ENCODE data around the gene IL22RA2.

The IL22RA2 gene

DNA sequence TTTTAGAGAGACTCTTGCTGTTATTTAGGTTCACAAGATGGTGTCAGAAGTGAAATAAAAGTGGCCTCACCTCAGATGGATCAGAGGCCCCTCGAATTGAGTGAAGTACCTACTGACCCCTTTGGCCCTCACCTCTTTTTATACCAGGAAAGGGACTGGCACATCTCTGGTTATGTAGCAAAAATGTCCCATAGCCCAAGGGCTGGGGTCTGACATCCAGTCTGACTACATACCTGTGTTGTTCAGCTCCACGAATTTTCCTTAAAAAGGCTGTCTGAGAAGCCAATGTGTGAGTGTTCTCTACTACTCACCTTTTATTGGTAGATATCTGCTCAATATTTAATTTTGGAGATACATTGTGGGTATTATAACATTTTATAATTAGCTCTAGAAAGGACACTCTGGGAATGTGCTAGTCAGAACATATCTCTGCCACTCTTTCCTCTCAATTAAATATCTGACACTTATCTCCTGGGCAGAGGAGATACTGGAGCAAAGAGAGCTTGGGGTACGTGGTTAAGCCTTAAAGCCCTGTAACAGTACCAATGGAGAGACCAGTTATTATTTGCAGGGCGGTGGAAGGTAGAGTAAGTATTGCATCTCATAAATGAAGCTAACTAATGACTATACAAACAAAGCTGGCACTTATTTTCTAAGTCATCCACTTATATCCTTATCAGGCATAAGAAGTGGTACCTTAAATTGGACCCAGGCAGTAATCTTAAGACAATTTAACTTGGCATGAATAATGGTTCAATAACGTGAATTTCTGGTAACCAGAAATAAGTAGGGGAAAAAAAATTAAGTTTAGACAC lies 20.0 kb upstream of the IL22RA2 start:
- no peak for DNase-seq

- no peak for DNase-seq
These were observed 19.4 kb upstream of the IL22RA2 start for GRCh38 chr6:137192821-137193220.

GRCh38 chr6:137191670-137192069 lies 18.2 kb upstream of the IL22RA2 start:
- DNase-seq: no peak

- no peak for DNase-seq
These were observed 17.8 kb upstream of the IL22RA2 start for GRCh38 chr6:137191236-137191635.

DNA sequence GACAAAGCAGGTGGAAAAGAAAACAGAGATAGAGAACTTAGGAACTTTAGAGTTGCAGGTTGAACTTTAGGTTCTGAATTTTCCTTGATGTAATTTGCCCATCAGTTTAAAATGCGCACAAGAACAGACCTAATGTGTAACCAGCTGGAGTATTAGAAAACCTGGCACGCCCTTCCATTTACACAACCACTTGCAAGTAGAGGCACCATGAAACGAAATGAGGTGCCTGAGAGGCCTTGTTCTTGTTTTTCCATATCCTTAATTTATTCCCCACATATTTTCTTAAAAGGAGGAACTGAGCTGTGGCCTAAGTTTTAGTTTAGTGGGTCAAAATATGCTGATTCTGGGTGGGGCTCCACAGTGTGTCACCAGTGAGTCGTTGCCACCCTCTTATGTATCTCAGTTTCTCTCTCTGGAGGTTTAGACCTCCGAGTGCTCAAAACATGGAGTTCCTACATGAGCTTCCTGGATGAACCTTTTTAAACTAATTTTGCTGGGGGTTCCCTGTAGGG lies 17.2 kb upstream of the IL22RA2 start:
- DNase-seq: no peak

DNA sequence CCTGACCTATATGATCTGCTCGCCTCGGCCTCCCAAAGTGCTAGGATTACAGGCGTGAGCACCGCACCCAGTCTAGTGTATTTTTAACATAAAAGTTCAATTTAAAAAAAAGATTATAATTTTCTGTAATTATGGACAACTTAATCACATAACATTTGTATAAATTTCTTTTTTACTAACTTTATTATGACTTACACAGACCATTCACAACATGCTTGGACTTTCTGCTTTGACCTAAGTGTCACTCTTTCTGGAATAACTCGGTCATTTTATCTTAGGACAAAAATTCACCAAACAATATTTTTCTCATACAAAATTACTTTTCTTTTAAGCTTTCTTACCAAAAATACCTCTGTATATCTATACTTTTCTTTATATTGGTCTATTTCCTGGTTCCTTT lies 15.4 kb upstream of the IL22RA2 start:
- no peak for DNase-seq

DNA sequence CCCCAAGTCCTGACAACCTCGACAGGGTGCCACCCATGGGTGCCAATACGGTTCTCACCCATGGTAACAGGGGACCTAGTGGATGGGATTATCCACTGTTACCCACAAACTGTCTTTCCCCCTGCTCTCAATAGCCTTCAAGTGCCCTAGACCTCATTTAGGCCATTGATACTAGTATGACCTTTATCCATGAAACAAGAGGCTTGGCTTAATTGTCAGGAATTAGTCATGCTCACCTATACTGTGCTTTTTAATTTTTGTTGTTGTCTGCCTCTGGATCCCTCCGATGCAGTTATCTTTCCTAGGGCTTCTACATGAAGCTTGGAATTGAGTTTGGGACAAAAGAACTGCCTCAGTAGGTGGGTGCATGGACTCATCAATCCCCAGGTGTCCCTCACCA lies 11.8 kb upstream of the IL22RA2 start:
- no peak for DNase-seq

DNA sequence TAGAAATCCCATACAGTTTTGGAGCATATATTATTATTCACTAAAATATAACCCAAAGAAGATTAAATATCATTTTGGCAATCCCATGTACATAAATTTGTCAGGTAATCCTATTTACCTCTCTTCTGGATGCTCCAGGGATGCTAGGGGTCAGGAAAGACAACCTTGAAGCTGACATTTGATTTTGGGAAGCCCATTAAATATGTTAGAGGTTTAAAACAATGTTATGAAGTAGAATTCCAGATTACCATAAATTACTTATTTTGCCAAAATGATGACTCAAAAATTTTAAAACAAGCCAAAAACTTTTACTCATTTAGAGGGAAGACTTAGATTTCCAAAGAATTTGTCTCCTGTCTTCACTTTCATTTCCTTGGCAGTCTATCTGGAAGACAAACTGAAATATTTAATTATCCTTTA lies 9.2 kb upstream of the IL22RA2 start:
- no peak for DNase-seq

DNA sequence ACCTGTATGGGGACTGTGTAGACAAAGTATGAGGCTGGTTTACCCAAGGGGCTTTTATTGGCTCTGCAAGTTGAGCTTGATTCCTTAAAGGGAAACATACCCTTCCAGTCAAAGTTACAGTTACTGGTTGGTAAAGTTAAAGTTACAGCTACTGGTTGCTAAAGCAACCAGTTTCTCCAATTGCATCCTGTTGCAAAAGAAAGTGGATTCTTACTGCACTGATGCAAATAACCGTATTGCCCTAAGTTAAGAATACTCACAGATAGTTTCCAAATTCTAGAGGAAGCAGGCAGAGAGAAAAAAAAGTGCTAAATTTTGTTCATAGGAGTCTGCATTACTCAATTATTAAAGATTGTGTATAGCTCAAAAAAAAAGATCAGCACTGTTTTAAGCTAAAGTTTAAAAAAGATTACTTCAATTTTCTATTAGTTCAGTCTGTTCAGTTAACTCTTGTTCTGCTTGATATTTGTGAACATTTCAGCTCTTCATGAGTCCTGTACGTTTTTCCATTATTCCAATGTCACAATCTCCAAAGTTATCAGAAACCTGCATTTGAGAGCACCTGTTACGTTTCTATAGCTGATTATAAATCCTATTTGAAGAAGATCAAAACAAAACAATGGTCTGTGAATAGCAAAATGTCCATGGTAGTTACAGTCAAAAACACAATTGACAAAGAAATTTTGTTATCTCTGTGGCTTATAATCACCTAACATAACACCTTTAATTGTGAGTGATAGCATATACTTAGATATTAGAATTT lies 8.6 kb upstream of the IL22RA2 start:
- no peak for DNase-seq

- no peak for DNase-seq
These were observed 4.2 kb upstream of the IL22RA2 start for GRCh38 chr6:137177611-137178010.

DNA sequence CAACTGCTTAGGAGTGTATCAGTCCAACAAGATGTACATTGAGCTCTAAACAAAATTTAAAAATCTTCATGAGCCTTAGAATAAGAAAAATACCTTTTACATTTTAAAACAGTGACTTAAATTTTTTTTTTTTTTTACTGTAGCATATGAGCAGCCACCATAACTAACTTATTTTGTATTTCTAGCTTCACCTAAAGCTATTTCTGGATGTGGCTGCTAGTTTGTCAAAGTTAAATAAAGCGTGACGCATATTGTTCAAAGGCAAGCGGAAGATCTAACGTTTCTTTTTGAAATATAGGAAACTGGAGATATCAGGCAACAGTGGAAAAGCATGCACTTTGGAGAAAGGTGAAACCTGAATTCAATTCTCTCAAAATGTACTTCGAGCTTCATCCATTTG lies 3.3 kb upstream of the IL22RA2 start:
- no peak for DNase-seq

DNA sequence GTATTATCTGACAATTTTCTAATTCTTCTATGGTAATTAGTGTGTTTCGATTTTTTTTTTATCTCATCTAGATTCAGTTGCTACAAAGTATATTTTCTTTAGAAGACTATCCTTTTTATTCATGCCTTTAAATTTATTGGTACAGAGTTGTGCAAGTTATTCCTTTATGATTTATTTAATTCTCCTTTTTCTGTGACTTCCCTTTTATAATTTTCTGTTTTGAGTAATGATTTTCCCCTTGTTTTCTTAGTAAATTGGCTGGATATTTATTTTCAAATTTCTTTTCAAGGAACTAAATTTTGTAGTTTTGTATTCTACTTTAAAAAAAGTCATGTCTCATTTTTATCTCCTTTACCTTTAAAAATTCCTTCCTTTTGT lies 2.4 kb upstream of the IL22RA2 start:
- no peak for DNase-seq

DNA sequence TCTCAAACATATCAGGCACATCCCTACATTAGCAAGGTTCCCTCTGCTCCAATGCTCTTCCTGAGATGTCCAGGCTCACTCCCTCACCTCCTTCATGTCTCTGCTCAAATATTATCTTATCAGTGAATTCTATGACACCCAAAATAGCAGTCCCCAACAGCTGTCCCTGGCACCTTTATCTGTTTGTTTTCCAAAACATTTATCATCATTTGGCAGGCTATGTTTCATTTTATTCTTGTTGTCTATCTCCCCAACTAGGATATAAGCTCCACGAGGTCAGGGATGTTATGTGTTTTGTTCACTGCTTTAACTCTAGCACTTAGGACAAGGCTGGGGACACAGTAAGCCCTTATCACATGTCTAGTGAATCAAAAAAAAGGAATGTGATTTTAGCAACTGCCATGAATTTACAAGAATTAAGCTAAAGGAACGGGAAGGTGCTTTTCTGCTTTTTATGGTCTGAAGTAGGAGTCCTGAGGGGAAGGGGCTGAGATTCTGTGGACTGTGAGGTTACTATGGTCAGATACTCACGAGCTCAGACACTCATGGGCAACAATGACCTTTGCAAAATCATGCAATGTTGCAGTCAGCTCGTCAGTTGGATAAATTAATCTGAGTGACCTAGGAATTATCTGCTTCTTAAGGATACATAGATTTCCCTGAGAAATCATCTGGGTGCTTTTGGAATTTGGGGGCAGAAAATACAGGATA lies 1.9 kb upstream of the IL22RA2 start:
- no peak for DNase-seq

DNA sequence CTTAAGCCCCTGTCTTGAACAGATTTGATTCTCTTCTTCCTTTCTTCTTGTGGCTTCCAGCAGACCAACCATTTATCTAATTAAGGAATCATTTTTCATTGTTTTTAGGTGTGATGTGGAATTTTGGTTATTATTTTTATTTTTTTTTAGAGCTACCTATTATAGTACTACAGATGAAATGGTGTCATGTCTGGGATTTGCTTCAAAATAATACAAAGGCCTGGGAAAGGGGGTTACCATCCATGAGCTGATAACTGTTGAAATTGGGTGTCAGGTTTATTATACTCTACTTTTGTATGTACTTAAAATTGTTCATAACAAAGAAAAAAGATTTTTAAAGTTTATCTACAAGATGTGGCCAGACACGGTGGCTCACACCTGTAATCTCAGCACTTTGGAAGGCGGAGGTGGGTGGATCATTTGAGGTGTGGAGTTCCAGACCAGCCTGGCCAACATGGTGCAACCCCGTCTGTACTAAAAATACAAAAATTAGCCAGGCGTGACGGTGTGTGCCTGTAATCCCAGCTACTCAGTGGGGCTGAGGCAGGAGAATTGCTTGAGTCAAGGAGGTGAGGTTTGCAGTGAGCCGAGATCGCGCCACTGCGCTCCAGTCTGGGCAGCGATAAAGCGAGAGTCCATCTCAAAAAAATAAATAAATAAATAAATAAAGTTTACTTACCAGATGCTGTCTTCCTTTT lies 561 bp downstream of the IL22RA2 start:
- no peak for DNase-seq

- DNase-seq: no peak
These were observed 1.4 kb downstream of the IL22RA2 start for GRCh38 chr6:137171824-137172733.

DNA sequence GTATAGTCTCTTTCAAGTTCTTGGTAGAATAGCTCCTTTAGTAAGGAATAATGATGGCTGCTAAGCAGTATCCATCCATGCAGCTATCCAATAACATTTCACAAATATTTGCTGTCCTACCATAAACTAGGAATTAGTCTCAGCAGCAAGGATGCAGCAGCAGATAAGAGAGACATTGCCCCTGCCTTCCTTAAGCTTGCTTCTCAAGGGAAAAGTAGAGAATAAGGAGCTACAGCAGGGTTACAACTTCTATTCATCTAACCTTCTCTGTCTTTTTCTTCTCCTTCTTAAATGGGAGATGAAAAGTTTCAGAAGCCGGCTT lies 2.4 kb downstream of the IL22RA2 start:
- no peak for DNase-seq

GRCh38 chr6:137170266-137171052 lies 3.0 kb downstream of the IL22RA2 start:
- no peak for DNase-seq

- DNase-seq: no peak
These were observed 5.6 kb downstream of the IL22RA2 start for GRCh38 chr6:137167702-137168377.

DNA sequence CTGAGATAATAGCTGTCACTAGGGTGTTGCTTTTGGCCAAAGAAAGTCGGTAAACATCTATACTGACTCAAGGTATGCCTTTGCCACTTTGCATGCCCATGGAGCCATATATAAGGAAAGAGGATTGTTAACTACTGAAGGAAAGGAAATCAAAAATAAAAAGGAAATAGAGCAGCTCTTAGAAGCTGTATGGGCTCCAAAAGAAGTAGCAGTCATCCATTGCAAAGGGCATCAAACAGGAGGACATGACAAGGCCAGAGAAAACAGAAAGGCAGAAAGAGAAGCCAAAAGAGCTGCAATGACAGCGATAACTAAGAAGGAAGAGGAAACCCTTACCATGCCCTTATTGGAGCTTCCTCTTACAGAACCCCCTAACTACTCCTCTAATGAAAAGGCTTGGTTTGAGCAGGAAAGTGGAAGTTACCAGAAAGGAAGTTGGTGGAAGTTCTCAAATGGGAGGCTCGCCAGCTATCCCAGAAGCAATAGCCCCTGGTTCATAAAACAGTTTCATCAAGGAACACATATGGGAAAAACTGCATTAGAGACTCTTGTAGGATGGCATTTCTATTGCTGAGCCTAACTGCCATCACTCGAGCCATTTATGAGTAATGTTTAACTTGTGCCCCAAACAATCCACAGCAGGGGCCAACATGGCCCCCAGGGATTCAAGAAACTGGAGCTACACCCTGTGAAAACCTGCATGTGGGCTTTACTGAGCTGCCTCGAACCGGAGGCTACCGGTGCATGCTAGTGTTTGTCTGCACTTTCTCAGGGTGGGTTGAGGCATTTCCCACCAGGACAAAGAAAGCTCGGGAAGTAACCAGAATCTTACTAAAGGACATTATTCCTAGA lies 7.0 kb downstream of the IL22RA2 start:
- no peak for DNase-seq
